Measurements from ENCODE around the gene MTHFD1L. TPM values are rescaled to one million over a fixed set of nuclear protein-coding genes. Genes with fewer than 3 reads are reported as not detected.
"Not testable (repeated sequence)": the region's sequence is repeated elsewhere in the genome, so short reads cannot be mapped to it uniquely, and the experiment has no call there.

MTHFD1L gene
- total RNA-seq: 10 to 100 TPM in 1 of 2 donors, 1 to 10 TPM in 1; 3.1 to 18.7 TPM

GRCh38 chr6:150865406-150866146 lies at the start of gene MTHFD1L:
Gene MTHFD1L, plus strand, starts transcription at chr6:150865702. Its CDS starts 121 bp downstream, at chr6:150865823.
- no peaks in the 10 kb centered on the region for H3K27me3 ChIP-seq (replicated peaks; ENCODE audit: insufficient read depth)
- no peaks in the 10 kb centered on the region for H3K9me3 ChIP-seq
- WGBS: 1% methylated on average over 32 of the region's 82 CpGs
- H3K27ac ChIP-seq: peak within 1 kb of the TSS; percentile 66 to 70
- H3K4me3 ChIP-seq: peak within 1 kb of the TSS; percentile 42 to 52
- no peaks in the 10 kb centered on the region for H3K4me1 ChIP-seq (replicated peaks)
- intact Hi-C loops (cut with DNase I): no loop called here
- H3K36me3 ChIP-seq: no peaks in the 10 kb centered on the region
- peak; percentile 20 for DNase-seq (ENCODE audit: low spot score)
- TF ChIP-seq CTCF (IDR thresholded peaks at IDR 0.05) (peak in 3 of 4 experiments; percentile 23 to 59 (median 49)), POLR2AphosphoS5 (IDR thresholded peaks at IDR 0.05) (no peak), POLR2A (IDR thresholded peaks at IDR 0.05) (peak; percentile 11)

- WGBS: 89% methylated on average over 8 of the region's 8 CpGs
- intact Hi-C loops (cut with DNase I): loop anchor here (10.0 kb wide), 1 partner anchor 742 kb away; no protein-coding TSS in a partner anchor
These were observed 48.9 kb upstream of the MTHFD1L start for GRCh38 chr6:150816554-150816953.

GRCh38 chr6:150822932-150823331 lies 42.6 kb upstream of the MTHFD1L start:
- H3K27ac ChIP-seq: no peak overlapping the region
- no peaks in the 10 kb centered on the region for H3K36me3 ChIP-seq
- no peak for DNase-seq (ENCODE audit: low spot score)
- no peaks in the 10 kb centered on the region for H3K4me1 ChIP-seq (replicated peaks)
- H3K27me3 ChIP-seq (replicated peaks; ENCODE audit: insufficient read depth): no peaks in the 10 kb centered on the region
- TF ChIP-seq POLR2A (IDR thresholded peaks at IDR 0.05): no peak
- TF ChIP-seq CTCF (IDR thresholded peaks at IDR 0.05): no peak
- TF ChIP-seq POLR2AphosphoS5 (IDR thresholded peaks at IDR 0.05): no peak
- intact Hi-C loops (cut with DNase I): no loop called here
- 97% methylated on average over 5 of the region's 5 CpGs for WGBS
- no peaks in the 10 kb centered on the region for H3K9me3 ChIP-seq
- H3K4me3 ChIP-seq: no peak overlapping the region

More at GRCh38 chr6:150816554-150816953, 48.9 kb upstream of the MTHFD1L start:
- not testable (repeated sequence) for DNase-seq (ENCODE audit: low spot score); H3K4me1 ChIP-seq (replicated peaks); H3K27ac ChIP-seq; H3K27me3 ChIP-seq (replicated peaks; ENCODE audit: insufficient read depth); H3K9me3 ChIP-seq; H3K4me3 ChIP-seq; H3K36me3 ChIP-seq

- no peaks in the 10 kb centered on the region for H3K27me3 ChIP-seq (replicated peaks; ENCODE audit: insufficient read depth)
- no peaks in the 10 kb centered on the region for H3K36me3 ChIP-seq
- no peak for DNase-seq (ENCODE audit: low spot score)
- intact Hi-C loops (cut with DNase I): no loop called here
- no peak overlapping the region for H3K4me3 ChIP-seq
- WGBS: 89% methylated on average over 5 of the region's 5 CpGs
- no peak for TF ChIP-seq POLR2AphosphoS5 (IDR thresholded peaks at IDR 0.05)
- no peaks in the 10 kb centered on the region for H3K9me3 ChIP-seq
- no peak overlapping the region for H3K27ac ChIP-seq
- H3K4me1 ChIP-seq (replicated peaks): no peaks in the 10 kb centered on the region
These were observed 38.7 kb upstream of the MTHFD1L start for GRCh38 chr6:150826788-150827187.

- H3K9me3 ChIP-seq; H3K27me3 ChIP-seq (replicated peaks; ENCODE audit: insufficient read depth); H3K4me3 ChIP-seq; DNase-seq (ENCODE audit: low spot score); H3K27ac ChIP-seq; H3K4me1 ChIP-seq (replicated peaks); H3K36me3 ChIP-seq; intact Hi-C loops (cut with DNase I): not testable (repeated sequence)
- WGBS: 73% methylated on average over 9 of the region's 9 CpGs
These were observed 37.4 kb upstream of the MTHFD1L start for GRCh38 chr6:150828107-150828506.

- Histone ChIP-seq H3K36me3 (no peaks in the 10 kb centered on the region), H3K4me1 (replicated peaks) (no peaks in the 10 kb centered on the region), H3K27me3 (replicated peaks; ENCODE audit: insufficient read depth) (no peaks in the 10 kb centered on the region), H3K27ac (no peak overlapping the region), H3K4me3 (no peak overlapping the region), H3K9me3 (no peaks in the 10 kb centered on the region)
- intact Hi-C loops (cut with DNase I): no loop called here
- DNase-seq (ENCODE audit: low spot score): no peak
- WGBS: 94% methylated on average over 13 of the region's 13 CpGs
- TF ChIP-seq POLR2AphosphoS5 (IDR thresholded peaks at IDR 0.05) (no peak), POLR2A (IDR thresholded peaks at IDR 0.05) (no peak), CTCF (IDR thresholded peaks at IDR 0.05) (no peak)
These were observed 34.9 kb upstream of the MTHFD1L start for GRCh38 chr6:150830439-150831165.
